HepG2 (cell line): Measurements from ENCODE around the gene EARS2. TPM values are rescaled to one million over a fixed set of nuclear protein-coding genes. Genes with fewer than 3 reads are reported as not detected.

ENCODE experiments used
- FIP1L1 ChIP-seq: fragments of 200-400 bp; formaldehyde crosslinking; IDR thresholded peaks from 2 replicates; pipeline ENCODE4 v1.6.1; 2018; ENCODE audit warnings: low read depth, mild to moderate bottlenecking, low read length, moderate library complexity, borderline replicate concordance; ENCODE audit not compliant: insufficient read depth
- KAT7 ChIP-seq: IDR thresholded peaks from 2 replicates; pipeline ENCODE4 v1.6.1; 2018; ENCODE audit warnings: borderline replicate concordance, missing compliant biosample characterization
- KDM4B ChIP-seq: sonication (generic); formaldehyde crosslinking; IDR thresholded peaks from 2 replicates; pipeline ENCODE4 v1.4.0; 2020; ENCODE audit warnings: missing genetic modification reagents
- MAFK ChIP-seq, 2 experiments: IDR thresholded peaks in 1 of 2; conservative IDR thresholded peaks in 1 of 2; 2 replicates each; pipeline ENCODE4 v1.6.1; 2011; ENCODE audit warnings: improper control_type of control experiment in 2 of 2, low read length in 2 of 2
- MXD3 ChIP-seq: IDR thresholded peaks from 2 replicates; pipeline ENCODE4 v1.6.1; 2016; ENCODE audit warnings: mild to moderate bottlenecking, missing biosample characterization, missing genetic modification reagents
- NFAT5 ChIP-seq: sonication (generic); formaldehyde crosslinking; IDR thresholded peaks from 2 replicates; pipeline ENCODE4 v1.4.0; 2020; ENCODE audit warnings: missing genetic modification reagents
- SIN3B ChIP-seq: fragments of 150-350 bp; IDR thresholded peaks from 2 replicates; pipeline ENCODE4 v1.6.1; 2014; ENCODE audit warnings: low read length
- SMAD9 ChIP-seq: sonication (generic); formaldehyde crosslinking; IDR thresholded peaks from 2 replicates; pipeline ENCODE4 v1.5.1; 2020; ENCODE audit warnings: mild to moderate bottlenecking, missing genetic modification reagents
- TBP ChIP-seq: sonication (generic); formaldehyde crosslinking; IDR thresholded peaks from 2 replicates; pipeline ENCODE4 v1.5.0; 2020; ENCODE audit warnings: missing genetic modification reagents
- TP53 ChIP-seq: sonication (generic); formaldehyde crosslinking; conservative IDR thresholded peaks from 2 replicates; pipeline ENCODE4 v1.4.0; 2020; ENCODE audit warnings: missing genetic modification reagents
- ZBTB1 ChIP-seq: sonication (generic); formaldehyde crosslinking; IDR thresholded peaks from 2 replicates; pipeline ENCODE4 v1.4.0; 2020; ENCODE audit warnings: missing genetic modification reagents, borderline replicate concordance
- ZFAT ChIP-seq: sonication (generic); formaldehyde crosslinking; conservative IDR thresholded peaks from 2 replicates; pipeline ENCODE4 v1.8.1; 2023; ENCODE audit warnings: missing genetic modification reagents, inconsistent platforms
- ZNF124 ChIP-seq: sonication (generic); formaldehyde crosslinking; IDR thresholded peaks from 2 replicates; pipeline ENCODE4 v1.4.0; 2020; ENCODE audit warnings: missing genetic modification reagents
- ZNF205 ChIP-seq: IDR thresholded peaks from 2 replicates; pipeline ENCODE4 v1.6.1; 2018; ENCODE audit warnings: missing biosample characterization, missing genetic modification reagents
- ZNF274 ChIP-seq: sonication (generic); formaldehyde crosslinking; IDR thresholded peaks from 2 replicates; pipeline ENCODE4 v1.5.1; 2020; ENCODE audit warnings: mild to moderate bottlenecking, missing genetic modification reagents
- ZNF317 ChIP-seq: sonication (generic); formaldehyde crosslinking; IDR thresholded peaks from 2 replicates; pipeline ENCODE4 v1.5.0; 2020; ENCODE audit warnings: mild to moderate bottlenecking, missing genetic modification reagents
- ZNF432 ChIP-seq: sonication (generic); formaldehyde crosslinking; IDR thresholded peaks from 2 replicates; pipeline ENCODE4 v1.5.0; 2020; ENCODE audit warnings: missing genetic modification reagents, mild to moderate bottlenecking, borderline replicate concordance
- ZNF513 ChIP-seq: sonication (generic); formaldehyde crosslinking; conservative IDR thresholded peaks from 2 replicates; pipeline ENCODE4 v1.5.0; 2020; ENCODE audit warnings: missing genetic modification reagents
- ZNF775 ChIP-seq: sonication (generic); formaldehyde crosslinking; IDR thresholded peaks from 2 replicates; pipeline ENCODE4 v1.4.0; 2020; ENCODE audit warnings: missing genetic modification reagents, mild to moderate bottlenecking, moderate library complexity, borderline replicate concordance
- ZSCAN29 ChIP-seq: sonication (generic); formaldehyde crosslinking; conservative IDR thresholded peaks from 2 replicates; pipeline ENCODE4 v1.4.0; 2020; ENCODE audit warnings: mild to moderate bottlenecking, missing genetic modification reagents
- polyA plus RNA-seq, 8 experiments: library from polyadenylated mRNA; depleted of rRNA in 3 of 8; stranded (reverse) in 7 of 8; unstranded in 1 of 8; fragments of >200 nt; fragmentation: Illumina TruSeq in 4 of 8; extraction: Trizol in 4 of 8; gene quantifications; 2 replicates each; pipeline versions ENCODE4 v1.2.1 to v1.2.3, GENCODE V29; 2011 to 2016; ENCODE audit warnings: low read depth in 4 of 8, missing spikeins in 1 of 8, mixed read lengths in 1 of 8; ENCODE audit not compliant: insufficient read depth in 1 of 8
- total RNA-seq, 5 experiments: library from RNA; depleted of rRNA; stranded (reverse); fragments of >200 nt; fragmentation: Illumina TruSeq; extraction: Trizol; gene quantifications; 2 replicates each; pipeline ENCODE4 v1.2.3, GENCODE V29; 2016; ENCODE audit warnings: low read depth in 1 of 5

EARS2 gene
- total and polyA plus RNA-seq, 2 of the 13 experiments (the other 11 are each of a cell fraction or from before 2014, with no cell fraction given) = 49.4 to 80.4 TPM

DNA sequence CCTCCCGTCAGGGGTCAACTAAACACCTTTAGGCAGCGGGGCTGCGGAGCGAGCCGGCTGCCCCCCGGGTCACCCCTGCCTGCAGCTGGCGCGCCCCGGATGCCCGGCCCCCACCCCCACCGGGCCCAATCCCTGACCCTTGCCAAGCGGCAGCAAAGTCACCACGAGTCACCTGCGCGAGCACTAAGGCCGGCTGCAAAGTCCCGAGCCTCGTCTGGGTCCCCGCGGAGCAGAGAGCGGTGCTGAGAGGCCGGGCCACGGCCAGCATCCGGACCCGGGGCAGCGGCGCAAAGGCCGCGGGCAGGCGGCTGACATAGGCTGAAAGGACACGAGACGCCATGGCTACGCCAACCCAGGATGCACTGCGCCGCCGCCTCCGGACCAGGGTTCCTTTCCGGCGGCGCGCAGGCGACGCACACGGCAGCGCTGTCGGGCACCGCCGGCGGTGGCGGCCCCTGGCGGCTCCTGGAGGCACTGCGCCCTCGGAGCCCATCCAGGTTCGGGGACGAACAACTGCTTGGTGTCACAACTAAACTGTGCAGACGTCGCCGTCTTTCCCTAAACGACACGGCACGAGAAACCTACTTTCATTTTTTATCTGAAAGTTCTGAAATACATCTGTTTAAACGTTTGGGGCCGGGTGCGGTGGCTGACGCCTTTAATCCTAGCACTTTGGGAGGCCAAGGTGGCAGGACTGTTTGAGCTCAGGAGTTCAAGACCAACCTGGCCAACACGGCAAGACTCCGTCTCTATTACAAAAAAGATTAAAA, 39.0 kb upstream of the EARS2 start, which contains the start of gene NDUFAB1 (continued):
- no peak; a peak in 1 of 4 replicates for TF ChIP-seq MAFK (conservative IDR thresholded peaks at IDR 0.05 in 1 of 2, IDR thresholded peaks at IDR 0.05 in 1 of 2; ENCODE audit: low read length in 2 of 2)
- TF ChIP-seq KAT7 (CRISPR knock-in tag) = peak; percentile 98
- TF ChIP-seq ZNF274 = peak; percentile 90
- TF ChIP-seq ZNF205 = peak; percentile 66; the same call in 1 of the 2 replicates
- peak; percentile 88 for TF ChIP-seq TP53 (CRISPR knock-in tag)
- TF ChIP-seq ZNF775 (CRISPR knock-in tag) = no peak
- TF ChIP-seq KDM4B (CRISPR knock-in tag) = no peak; the same call in 1 of the 2 replicates
- TF ChIP-seq NFAT5 (CRISPR knock-in tag) = peak; percentile 84; the same call in 1 of the 2 replicates
- TF ChIP-seq ZNF317 = peak; percentile 82; the same call in 1 of the 2 replicates
- TF ChIP-seq FIP1L1 = peak; percentile 59; the same call in 1 of the 2 replicates
- TF ChIP-seq MXD3 (CRISPR knock-in tag) = peak; percentile 96
- no peak; the same call in 1 of the 2 replicates for TF ChIP-seq SMAD9 (CRISPR knock-in tag)
- TF ChIP-seq SIN3B = peak; percentile 87
- peak; percentile 90; the same call in 1 of the 2 replicates for TF ChIP-seq ZNF124 (CRISPR knock-in tag)
- TF ChIP-seq ZFAT (CRISPR knock-in tag) = 0 out of 2 replicates have a peak, but pooled peaks have one; percentile 57
- no peak for TF ChIP-seq ZNF432
- TF ChIP-seq ZSCAN29 (CRISPR knock-in tag) = no peak
- peak; percentile 97; the same call in 1 of the 2 replicates for TF ChIP-seq TBP (CRISPR knock-in tag)
- TF ChIP-seq ZNF513 = peak; percentile 94; the same call in 1 of the 2 replicates
- no peak for TF ChIP-seq ZBTB1
